A673 (cell line): ENCODE measurements around the gene OR51B4.

Experiments
- CTCF ChIP-seq: fragments of 300-800, 200-600 bp; sonication (generic); conservative IDR thresholded peaks from 2 replicates; pipeline ENCODE4 v1.5.1; 2017; ENCODE audit warnings: low read depth, mild to moderate bottlenecking, antibody characterized with exemption, low read length, moderate library complexity, mixed read lengths
- EZH2 ChIP-seq: fragments of 200-600 bp; sonication (generic); IDR thresholded peaks from 2 replicates; pipeline ENCODE4 v1.6.1; 2017; ENCODE audit warnings: borderline replicate concordance, low read depth, mild to moderate bottlenecking, mixed read lengths, antibody characterized with exemption, low read length; ENCODE audit not compliant: poor library complexity, severe bottlenecking

GRCh38 chr11:5339771-5340322 lies 38.1 kb upstream of the OR51B4 start:
- TF ChIP-seq CTCF: no peak
- no peak for TF ChIP-seq EZH2
